Tibial artery (tissue), 4 donors: ENCODE measurements around the gene SNX9.
A peak's percentile ranks its signal among the peaks of the same experiment; 100 is the strongest.

Source experiments
- DNase-seq, 2 donors: peaks; one replicate each; pipeline ENCODE4 v3.0.0-alpha.2; 2019
- H3K27ac ChIP-seq, 2 donors: fragments of 200-600 bp; sonication (generic) in 1 of 2; 1 replicate in 1 of 2; 2 replicates in 1 of 2; pipeline ENCODE4 v1.5.1; 2018 to 2019; ENCODE audit warnings: mild to moderate bottlenecking in 1 of 2
- H3K27me3 ChIP-seq, 2 donors: fragments of 200-600 bp; sonication (generic) in 1 of 2; one replicate each; pipeline versions ENCODE4 v1.5.1 to v1.6.0; 2016 to 2019
- H3K36me3 ChIP-seq, 3 donors: fragments of 200-600 bp; sonication (generic) in 2 of 3; one replicate each; pipeline ENCODE4 v1.5.1; 2016 to 2019; ENCODE audit warnings: mild to moderate bottlenecking in 2 of 3
- H3K4me1 ChIP-seq, 4 donors: fragments of 200-600 bp; sonication (generic) in 2 of 4; 1 replicate in 3 of 4; 2 replicates in 1 of 4; pipeline ENCODE4 v1.5.1; 2016 to 2019
- H3K4me3 ChIP-seq, 2 donors: fragments of 200-600 bp; sonication (generic) in 1 of 2; 1 replicate in 1 of 2; 2 replicates in 1 of 2; pipeline ENCODE4 v1.5.1; 2018 to 2019; ENCODE audit warnings: mild to moderate bottlenecking in 2 of 2
- H3K9me3 ChIP-seq, 3 donors: fragments of 200-600 bp; sonication (generic) in 1 of 3; one replicate each; pipeline ENCODE4 v1.5.1; 2016 to 2019
- intact Hi-C: fragments of 100-400 bp; cut with DNase I; formaldehyde crosslinking; loops from one replicate; pipeline ENCODE4 v1.15.0; 2023; ENCODE audit warnings: low total_unique reads
- TF ChIP-seq, protein P1 (sequence below), 2 experiments: fragments of 200-600 bp in 1 of 2; fragments of 450-650 bp in 1 of 2; IDR thresholded peaks; one replicate each; pipeline ENCODE4 v1.5.1; 2017 to 2019; ENCODE audit warnings: antibody characterized with exemption in 2 of 2, mild to moderate bottlenecking in 1 of 2, moderate library complexity in 1 of 2

SNX9 gene

DNA sequence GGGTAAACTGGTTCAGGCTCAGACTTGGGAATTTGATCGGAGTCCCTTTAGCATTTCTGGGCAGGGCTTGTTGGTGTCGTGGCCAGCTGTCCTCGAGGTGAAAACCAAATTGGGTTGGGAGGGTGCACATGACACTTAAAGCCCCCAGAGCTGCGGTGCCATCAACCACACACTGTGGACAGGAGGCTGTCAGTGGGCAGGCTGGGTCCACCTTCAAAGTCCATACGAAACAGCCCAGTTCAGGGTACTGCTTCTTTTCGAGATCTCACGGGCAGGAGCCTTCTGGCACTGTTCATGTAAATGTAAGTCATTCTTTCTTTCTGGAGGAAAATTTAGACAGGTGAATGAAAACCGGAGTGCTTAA is 165.6 kb downstream of the SNX9 start:
- H3K27me3 ChIP-seq: no peaks in the 10 kb centered on the region
- TF ChIP-seq, protein P1, sequence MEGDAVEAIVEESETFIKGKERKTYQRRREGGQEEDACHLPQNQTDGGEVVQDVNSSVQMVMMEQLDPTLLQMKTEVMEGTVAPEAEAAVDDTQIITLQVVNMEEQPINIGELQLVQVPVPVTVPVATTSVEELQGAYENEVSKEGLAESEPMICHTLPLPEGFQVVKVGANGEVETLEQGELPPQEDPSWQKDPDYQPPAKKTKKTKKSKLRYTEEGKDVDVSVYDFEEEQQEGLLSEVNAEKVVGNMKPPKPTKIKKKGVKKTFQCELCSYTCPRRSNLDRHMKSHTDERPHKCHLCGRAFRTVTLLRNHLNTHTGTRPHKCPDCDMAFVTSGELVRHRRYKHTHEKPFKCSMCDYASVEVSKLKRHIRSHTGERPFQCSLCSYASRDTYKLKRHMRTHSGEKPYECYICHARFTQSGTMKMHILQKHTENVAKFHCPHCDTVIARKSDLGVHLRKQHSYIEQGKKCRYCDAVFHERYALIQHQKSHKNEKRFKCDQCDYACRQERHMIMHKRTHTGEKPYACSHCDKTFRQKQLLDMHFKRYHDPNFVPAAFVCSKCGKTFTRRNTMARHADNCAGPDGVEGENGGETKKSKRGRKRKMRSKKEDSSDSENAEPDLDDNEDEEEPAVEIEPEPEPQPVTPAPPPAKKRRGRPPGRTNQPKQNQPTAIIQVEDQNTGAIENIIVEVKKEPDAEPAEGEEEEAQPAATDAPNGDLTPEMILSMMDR (IDR thresholded peaks at IDR 0.05): no peak
- peak overlapping the region; percentile 6 to 29 for H3K27ac ChIP-seq
- DNase-seq: no peak
- intact Hi-C loops: no loop called here
- H3K9me3 ChIP-seq: no peaks in the 10 kb centered on the region
- H3K4me3 ChIP-seq: no peak overlapping the region
- H3K4me1 ChIP-seq: peaks cover 0 to 48% (median 30%) of the 10 kb centered on the region in 4 donors
- H3K36me3 ChIP-seq: no peaks in the 10 kb centered on the region

DNA sequence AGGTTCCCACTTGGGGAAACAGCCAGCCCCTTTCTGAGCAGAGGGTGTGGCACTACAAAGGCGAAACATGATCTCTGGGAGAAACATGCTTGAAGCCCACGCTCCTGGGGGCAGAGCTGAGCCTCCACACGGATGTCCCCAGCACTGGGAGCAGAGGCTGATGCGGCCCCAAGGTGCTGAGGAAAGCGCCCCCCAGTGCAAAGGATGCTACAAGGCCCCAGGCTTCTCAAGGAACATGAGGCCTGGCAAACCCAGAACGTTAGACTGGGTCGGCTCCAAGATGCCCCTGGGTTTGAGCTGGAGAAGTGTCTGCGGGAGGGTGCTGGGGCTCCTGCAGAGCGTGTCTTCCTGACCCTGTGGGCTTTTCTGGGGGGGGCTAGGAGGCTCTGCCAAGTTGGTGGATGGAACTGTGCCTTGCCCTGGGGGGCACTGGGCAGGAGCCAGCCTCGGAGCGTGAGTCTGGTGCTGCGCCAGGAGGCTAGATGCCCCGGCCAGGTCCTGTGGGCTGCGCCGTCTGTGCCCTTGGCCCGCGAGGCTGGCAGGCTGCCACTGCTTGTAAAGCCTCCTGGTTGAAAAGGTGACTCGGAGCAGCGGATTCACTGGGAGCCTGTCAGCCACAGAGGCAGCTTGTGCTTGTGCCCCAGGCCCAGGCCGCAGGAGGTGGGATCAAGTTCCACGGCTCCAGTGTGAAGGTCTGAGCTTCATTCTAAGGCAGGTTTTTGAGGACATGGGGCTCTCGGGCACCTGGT is 166.7 kb downstream of the SNX9 start:
- Histone ChIP-seq H3K4me3 (peak overlapping the region in 1 of 2 donors; percentile 23), H3K9me3 (no peaks in the 10 kb centered on the region), H3K27me3 (no peaks in the 10 kb centered on the region), H3K4me1 (peaks cover 0 to 47% (median 29%) of the 10 kb centered on the region in 4 donors), H3K27ac (peak overlapping the region; percentile 38 to 45), H3K36me3 (no peaks in the 10 kb centered on the region)
- intact Hi-C loops: no loop called here
- DNase-seq: peak in 1 of 2 donors; percentile 85
- TF ChIP-seq, protein P1 (IDR thresholded peaks at IDR 0.05): no peak

DNA sequence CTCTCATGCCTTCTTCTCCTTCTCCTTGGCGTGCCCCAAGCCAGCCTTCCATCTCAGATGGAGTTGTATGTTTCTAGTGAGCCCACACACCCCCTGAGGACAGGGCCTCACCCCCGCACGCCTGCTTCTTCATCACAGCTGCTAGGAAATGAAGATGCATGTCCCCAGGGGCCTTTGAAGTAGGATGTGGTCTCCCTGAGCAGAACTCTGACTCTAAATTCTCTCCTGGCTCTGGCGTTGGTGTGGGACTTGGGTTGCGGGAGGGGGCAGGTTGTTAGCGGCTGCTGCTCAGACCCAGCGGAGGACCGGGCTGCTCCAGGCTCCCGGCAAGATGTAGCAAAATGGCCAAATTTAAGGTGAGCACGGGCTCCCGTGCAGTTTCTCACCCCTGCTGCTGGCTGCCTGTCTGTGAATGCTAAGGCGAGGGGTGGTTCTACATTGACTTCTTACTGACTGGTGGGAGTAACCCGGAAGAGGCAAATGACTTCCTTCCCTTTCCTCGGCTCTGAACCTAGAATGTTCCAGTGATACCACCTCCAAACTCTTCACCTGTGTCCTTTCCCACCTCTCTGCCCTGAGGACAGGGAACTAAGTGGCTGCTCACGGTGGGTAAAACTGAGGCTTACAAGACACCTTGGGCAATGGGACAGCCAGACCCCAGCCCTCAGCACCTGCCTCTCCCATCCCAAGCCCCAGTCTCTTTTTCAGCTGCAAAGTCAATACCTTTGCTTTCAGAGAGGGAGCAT is 167.4 kb downstream of the SNX9 start:
- no peaks in the 10 kb centered on the region for H3K27me3 ChIP-seq
- H3K27ac ChIP-seq: peak overlapping the region; percentile 38 to 45
- peak in 1 of 2 donors; percentile 57 for DNase-seq
- no peaks in the 10 kb centered on the region for H3K9me3 ChIP-seq
- H3K4me3 ChIP-seq: no peak overlapping the region
- H3K36me3 ChIP-seq: no peaks in the 10 kb centered on the region
- TF ChIP-seq, protein P1 (IDR thresholded peaks at IDR 0.05): no peak
- peaks cover 0 to 44% (median 25%) of the 10 kb centered on the region in 4 donors for H3K4me1 ChIP-seq
- intact Hi-C loops: no loop called here

DNA sequence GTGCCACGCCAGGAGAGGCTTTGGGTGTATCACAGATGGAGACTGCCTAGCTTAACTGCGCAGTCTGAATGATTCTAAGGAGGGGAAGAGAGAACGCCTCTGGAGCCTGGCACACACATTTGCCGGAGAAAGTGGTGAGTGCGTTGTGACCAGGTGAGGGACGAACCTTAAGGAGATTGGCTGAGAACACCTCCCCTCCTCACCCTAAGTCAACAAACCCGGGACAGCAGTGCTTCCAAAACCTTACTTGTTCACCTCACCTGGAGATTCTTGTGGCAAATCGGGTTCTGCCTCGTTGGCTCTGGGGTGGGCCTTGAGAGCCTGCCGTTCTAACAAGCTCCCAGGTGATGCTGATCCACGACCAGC is 168.0 kb downstream of the SNX9 start:
- TF ChIP-seq, protein P1 (IDR thresholded peaks at IDR 0.05): no peak
- H3K4me3 ChIP-seq: no peak overlapping the region
- H3K36me3 ChIP-seq: no peaks in the 10 kb centered on the region
- intact Hi-C loops: no loop called here
- DNase-seq: peak in 1 of 2 donors; percentile 56
- no peaks in the 10 kb centered on the region for H3K27me3 ChIP-seq
- H3K4me1 ChIP-seq: peaks cover 0 to 44% (median 22%) of the 10 kb centered on the region in 4 donors
- peak overlapping the region; percentile 38 to 45 for H3K27ac ChIP-seq
- H3K9me3 ChIP-seq: no peaks in the 10 kb centered on the region

DNA sequence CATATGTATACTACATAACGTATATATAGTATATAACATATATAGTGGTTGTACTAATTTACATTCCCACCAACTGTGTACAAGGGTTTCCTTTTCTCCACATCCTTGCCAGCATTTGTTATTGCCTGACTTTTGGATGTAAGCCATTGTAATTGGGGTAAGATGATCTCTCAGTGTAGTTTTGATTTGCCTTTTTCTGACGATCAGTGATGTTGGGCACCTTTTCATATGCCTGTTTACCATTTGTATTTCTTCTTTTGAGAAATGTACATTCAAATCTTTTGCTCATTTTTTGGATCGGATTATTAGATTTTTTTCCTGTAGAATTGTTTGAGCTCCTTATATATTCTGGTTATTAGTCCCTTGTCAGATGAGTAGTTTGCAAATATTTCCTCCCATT is 170.0 kb downstream of the SNX9 start:
- H3K27ac ChIP-seq: no peak overlapping the region
- H3K9me3 ChIP-seq: no peaks in the 10 kb centered on the region
- no peaks in the 10 kb centered on the region for H3K36me3 ChIP-seq
- peaks cover 0 to 44% (median 20%) of the 10 kb centered on the region in 4 donors for H3K4me1 ChIP-seq
- H3K27me3 ChIP-seq: no peaks in the 10 kb centered on the region
- TF ChIP-seq, protein P1 (IDR thresholded peaks at IDR 0.05): no peak
- intact Hi-C loops: no loop called here
- DNase-seq: no peak
- H3K4me3 ChIP-seq: no peak overlapping the region
